HG02981 (cell line): ENCODE measurements around the gene KDM4C.

ENCODE experiments used
- ATAC-seq: cut with Tn5 transposase; IDR thresholded peaks from one replicate; pipeline ENCODE4 v1.9.1; 2021; ENCODE audit warnings: mild to moderate bottlenecking, moderate library complexity; ENCODE audit not compliant: unreplicated experiment

The KDM4C gene

DNA sequence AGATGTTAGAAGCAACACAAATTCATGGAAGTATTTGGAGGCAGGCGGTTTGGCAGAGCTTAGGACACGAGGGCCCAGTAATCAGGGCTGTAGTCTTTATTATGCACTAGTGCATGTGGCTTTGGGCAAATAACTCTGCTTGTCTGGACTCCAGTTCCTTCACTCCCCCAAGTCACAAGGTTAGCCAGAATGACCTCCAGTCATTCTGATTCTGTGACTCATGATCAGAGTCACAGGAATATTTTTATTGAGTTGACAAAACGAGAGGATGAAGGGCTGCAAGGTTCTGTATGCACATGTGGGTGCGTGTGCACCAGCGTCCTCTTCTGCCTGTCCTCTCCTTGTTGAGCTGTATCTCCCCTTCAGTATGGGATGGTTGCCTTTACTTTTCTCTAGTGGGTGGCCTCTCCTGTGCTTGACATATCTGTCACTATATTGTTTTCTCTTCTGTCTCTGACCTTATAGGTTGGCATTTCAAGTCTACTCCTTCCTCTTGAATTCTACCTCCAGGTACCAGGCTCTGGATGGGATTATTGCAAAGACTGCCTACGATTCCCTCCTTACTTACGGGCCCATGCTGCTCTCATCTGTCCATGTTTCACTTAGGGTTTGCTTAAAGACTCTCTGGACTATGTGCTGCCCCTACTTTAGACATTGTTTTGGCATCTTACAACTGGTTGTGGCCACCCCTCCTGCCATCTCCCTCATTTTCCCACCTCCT is 94.6 kb downstream of the KDM4C start:
- no peak for ATAC-seq

DNA sequence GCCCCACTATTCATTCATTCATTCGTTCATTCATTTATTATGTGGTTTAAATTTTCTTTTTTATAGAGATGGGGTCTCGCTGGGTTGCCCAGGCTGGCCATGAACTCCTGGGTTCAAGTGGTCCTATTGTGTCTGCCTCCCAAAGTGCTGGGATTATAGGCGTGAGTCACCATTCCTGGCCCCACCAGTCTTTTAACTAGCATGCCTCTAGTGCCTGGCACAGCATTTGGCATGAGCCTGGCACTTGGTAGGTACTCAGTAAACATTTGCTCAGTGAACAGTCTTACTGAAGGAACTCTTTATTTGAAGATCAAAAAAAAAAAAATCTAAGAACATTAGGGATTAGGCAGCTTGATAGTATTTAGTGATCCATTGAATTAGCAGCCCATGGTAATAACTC is 98.1 kb downstream of the KDM4C start:
- ATAC-seq: no peak

DNA sequence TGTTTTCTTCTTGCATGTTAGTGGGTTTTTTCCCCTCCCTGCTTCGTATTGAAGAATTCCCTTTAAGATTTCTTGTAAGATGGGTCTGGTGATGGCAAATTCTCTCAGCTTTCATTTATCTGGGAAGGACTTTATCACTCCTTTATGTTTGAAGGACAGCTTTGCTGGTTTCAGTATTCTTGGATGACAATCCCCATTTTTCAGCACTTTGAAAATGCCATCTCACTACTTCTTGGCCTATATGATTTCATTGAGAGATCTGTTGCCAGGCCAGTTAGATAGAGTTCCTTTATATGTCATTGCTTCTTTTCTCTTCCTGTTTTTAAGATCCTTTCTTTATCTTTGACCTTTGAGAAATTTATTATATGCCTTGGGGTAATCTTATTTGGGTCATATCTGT is 106.3 kb downstream of the KDM4C start:
- no peak for ATAC-seq

DNA sequence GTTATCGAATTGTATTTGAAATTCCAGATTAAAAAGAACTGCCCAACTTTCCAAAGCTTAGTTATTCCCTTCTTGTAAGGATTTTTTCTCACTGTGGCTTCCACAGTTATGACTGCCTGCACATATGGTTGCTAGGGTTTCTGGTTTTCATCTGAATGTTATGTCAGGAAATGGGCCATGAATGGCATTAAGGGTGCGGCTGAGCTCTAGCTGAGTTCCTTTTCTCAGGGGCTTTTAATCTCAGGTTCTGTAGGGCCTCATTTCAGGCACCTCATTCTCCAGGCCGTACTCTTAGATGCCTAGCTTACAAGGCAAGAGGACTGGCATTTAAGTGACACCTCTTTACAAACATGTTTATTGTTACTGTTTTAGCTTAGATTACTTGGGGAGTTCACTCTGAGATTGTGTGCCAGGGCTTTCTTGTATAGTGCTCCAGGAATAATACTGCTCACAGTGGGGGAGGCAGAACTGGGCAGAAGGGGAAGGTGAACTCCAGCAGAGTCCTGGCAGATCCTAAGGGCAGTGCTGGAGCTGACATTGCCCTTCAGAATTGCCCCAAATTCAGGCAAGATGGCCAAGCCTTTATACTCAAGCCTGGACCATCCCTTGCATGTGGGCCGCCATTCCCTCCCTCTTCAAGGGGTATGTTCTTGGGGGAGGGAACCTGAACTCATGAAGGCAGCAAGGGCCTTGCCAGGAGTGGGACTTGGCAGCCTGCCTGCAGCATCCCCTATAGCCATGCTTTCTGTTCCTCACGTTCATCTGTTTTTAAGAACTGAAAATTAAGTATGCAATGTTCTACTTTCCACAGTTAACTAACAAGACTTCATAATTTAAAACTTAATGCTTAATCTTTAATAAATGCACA is 111.5 kb downstream of the KDM4C start:
- ATAC-seq: no peak

DNA sequence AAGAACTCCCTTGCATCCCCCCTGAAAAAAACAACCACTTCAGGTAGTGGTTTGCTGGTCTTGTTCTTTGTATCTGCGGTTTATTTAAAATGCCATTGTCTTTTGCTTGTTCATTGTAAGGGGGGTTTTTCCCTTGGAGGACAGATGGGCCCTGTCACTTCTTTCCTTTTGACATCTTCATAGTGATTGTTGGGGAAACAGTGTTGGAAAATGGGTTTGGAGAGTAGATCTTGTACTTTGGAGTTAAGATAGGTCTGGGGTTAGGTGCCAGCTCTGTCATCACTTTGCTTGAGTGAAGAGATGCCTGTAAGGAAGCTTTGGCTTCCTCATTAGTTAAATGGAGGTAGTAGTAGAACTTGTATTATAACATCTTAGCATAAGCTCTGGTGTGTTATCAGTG is 112.4 kb downstream of the KDM4C start:
- no peak for ATAC-seq

DNA sequence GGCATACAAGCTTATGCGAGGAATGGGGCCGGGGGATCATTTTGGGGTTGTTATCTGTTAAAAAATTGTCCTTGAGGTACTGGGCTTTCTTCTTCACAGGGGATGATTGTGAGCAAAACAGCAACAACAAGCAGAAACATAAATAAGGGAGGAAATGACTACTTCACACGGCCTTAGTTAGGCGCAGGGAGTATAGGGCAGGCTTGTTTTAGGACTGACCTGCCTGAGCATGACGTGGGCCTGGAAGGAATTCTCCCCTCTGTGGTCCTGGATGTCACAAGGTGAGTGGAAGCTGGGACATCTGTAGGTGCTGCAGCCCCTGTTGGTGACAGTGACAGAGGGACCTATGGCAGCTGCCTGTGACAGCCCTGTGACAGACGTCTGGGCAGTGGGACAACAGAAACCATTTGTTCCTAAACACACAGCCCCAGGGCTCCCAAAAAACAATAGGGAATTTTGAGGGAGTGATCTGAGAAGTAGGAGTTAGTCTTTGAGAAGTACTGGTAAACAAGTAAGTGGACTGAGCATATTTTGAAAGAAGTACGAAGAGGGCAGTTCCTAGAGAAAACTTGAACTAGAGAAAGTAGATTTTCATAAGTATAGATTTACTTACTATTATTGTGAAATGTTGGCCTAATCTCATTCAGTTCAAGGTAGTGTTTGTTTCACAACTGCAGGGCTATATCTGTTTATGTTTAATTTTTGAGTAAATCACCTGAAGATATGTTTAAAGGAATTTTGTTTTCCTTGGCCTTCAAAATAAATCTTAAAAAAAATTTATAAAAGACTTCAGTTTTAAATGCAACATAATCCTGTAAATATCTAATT is 113.1 kb downstream of the KDM4C start:
- ATAC-seq: no peak

DNA sequence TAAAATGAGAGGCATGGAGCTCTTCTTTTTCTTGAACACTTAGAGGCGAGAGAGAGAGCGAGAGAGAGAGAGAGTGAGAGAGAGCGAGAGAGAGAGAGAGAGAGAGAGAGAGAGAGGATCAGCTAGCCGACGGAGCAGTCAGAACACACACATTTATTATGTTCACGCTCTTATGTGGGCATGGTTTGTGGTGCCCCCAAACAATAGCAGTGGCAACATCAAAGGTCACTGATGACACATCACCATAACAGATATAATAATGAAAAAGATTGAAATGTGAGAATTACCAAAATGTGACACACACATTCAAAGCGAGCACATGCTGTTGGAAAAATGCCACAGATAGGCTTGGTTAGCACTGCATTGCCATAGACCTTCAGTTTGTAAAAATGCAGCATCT is 116.1 kb downstream of the KDM4C start:
- no peak for ATAC-seq

DNA sequence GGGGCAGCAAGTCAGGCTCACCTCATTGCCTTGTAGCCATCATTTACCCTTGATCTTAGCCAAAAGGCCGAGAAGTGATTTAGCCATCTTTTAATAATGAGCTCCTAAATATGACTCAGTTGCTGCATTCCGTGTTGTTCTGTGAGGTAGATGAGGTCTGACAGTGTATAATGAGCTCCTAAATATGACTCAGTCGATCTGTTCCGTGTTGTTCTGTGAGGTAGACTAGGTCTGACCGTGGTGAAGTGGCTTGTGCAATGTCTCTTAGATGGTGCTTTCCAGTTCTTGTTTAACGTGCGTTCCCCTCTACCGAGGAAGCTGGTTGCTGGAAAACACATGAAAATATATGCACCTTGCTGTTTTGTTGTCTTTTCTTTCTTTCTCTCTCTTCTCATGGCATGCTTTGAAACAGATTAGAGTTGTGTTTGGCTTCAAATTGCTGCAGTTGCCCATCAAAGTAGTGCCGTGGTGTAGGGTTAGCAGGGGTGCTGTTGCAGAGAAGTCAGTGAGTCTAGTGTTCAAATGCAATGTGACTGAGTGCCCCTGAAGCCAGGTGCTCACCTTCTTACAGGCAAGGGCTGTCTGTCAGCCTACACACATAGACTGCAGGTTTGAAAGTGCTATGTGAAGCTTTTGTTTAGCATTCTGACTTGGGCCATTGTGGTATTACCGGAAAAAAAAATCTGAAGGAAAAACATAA is 118.6 kb downstream of the KDM4C start:
- no peak for ATAC-seq

DNA sequence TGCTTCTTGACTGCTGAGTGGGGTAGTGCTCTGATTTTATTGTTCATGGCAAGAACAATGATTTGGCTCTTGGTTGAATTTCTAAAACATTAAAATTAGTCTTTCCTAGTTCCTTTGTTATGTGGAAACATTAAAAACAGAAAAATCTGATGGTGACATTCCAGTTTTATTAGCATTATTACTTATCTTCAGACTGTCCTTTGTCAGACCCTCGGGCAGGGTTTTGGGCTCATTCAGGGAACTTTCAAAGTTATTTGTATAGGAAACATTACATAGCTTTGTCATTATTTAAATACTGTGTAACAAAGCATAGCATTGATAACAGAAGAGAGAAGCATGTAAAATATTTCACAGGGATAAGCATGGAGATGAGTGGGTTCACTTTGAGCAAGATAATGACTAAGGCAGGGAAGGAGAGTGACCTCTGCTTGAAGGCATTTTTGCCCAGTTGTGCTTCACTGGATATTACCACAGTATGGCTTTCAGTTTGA is 119.9 kb downstream of the KDM4C start:
- no peak for ATAC-seq

DNA sequence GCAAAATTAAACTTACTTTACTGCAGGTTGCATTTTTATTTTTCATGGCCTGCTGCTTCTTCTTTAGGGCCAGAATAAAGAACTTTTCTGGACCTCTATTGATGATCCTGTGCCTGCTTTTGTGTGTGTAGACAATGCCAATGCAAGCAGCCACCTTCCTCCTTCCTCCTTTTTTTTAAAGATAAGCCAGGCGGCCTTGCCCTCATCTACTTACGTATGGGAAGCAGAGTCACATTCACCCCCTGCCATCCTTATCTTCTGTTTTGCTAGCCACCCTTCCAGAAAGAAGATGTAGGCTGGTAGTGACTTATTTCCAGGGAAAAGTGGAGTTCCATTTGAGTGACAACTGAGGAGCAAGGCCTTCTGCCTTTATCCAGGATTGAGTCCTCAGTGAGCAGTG is 122.9 kb downstream of the KDM4C start:
- no peak for ATAC-seq

DNA sequence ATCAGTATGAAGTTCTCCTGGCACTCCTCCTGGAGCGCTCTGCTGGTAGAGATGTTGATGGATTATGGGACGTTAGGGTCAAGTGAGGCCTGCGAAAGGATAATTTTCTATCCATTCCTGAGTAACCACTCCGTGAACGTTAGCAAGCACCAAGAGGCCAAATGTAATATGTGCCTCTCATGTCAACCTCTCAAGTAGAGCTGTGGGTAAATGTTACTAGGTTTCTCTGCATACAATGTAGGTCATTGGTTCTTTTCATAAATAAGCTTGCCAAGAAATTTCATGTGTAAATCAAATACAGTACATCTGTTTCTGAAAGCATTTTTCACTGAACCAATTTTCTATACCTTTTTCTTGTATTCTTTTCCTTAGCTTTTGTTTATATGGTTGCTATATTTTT is 126.3 kb downstream of the KDM4C start:
- no peak for ATAC-seq

DNA sequence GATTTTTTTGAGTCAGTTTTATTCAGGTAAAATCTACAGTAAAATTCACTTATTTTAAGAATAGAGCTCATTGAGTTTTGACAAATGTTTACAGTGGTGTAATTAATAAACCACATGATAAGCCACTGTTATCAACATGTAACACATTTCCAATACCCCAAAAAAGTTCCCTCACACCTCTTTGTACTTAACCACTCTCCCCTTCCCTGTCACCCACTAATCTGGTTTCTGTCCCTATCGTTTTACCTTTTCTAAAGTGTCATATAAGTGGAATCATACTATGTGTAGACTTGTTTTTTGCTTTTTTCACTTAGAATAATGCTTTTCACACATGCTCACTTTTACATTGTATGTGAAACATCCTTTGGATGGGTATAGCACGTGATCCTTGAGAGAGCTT is 127.2 kb downstream of the KDM4C start:
- no peak for ATAC-seq

DNA sequence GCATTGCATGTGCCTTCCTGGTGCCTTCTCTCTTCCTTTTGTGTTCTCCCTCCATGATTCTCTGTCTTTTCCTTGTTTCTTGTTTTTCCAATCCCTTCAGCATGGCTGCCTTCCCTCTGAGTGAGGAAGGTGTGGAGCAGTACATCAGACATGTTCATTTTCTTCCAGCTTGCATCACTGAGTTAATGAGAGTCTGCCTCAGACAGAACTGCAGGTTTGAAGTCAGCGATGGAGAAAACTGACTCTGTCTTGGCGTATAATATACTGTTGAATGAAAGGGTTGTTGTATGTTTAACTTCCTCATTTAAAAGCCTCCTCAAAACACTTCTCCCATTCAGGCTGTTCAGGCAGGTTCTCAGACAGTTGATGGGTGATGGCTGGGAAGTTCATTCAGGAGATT is 129.3 kb downstream of the KDM4C start:
- ATAC-seq: no peak

DNA sequence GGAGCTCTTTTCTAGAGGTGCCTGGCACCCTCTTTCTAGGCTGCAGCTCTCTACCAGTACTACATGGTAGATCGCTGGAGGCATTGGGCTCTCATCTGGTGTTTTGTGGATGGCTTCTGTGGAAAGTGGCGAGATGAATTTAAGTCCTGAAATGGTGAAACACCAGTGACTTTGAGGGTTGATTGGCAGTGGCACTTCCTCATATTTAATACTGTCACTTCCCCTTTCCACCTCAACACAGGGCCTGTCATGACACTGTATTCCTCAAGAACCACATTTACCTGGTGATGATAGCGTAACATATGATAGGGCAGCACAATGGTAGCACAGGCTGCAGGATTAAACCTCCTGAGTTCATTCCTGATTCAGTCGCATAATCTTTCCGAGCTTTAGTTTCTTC is 132.1 kb downstream of the KDM4C start:
- no peak for ATAC-seq

DNA sequence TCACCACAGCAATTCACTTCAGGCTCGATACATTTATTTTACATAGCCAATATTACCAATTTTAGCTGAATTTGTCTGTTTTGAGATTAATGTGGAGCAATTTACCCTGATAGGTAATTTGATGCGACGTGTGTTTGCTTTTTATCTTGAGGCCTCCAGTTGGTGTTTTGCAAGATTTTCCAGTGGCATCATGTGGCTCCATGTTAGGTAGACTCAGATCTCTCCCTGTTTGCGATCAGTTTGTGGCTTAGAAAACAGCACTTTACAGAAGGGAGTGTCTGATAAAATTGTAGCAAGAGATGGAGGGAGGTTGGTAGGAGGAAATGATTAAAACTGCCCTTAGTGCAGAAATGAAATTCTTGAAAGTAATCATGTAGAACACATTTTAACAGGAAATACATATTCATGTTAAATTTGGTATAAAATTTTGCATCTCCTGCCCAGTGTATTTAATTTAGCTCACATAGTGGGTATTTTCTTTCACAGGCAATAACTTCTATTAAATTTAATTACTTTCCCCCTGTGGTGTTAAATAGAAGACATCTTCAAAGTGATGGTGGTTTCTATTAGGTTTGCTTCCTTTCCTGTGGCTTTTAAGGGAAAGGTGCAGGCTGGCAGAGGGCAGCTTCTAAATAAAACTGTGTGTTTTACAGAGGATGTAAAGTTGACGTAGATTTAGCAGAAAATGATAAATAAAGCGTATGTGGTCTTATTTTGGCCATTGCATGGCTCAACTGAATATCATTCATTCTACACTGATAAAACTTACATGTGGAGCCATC is 135.8 kb downstream of the KDM4C start:
- peak; percentile 42 for ATAC-seq

DNA sequence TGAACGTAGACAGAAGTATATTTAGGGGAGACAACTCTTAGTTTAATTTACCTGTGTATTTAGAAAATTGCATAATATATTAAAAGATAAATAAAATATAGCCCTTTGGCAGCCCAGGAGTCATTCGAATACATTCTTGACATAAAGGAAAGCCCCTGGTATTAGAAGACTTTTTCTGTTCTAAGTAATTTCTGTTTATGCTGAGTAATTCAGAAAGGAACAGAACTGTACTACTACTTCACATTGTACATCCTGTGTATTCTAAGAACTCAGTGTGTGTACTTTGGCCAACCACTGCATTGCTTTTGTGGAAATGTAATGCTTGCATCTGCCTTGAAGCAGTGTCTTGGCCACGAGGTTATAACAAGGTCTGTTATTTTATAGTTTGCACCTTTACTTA is 136.4 kb downstream of the KDM4C start:
- ATAC-seq: peak; percentile 92

DNA sequence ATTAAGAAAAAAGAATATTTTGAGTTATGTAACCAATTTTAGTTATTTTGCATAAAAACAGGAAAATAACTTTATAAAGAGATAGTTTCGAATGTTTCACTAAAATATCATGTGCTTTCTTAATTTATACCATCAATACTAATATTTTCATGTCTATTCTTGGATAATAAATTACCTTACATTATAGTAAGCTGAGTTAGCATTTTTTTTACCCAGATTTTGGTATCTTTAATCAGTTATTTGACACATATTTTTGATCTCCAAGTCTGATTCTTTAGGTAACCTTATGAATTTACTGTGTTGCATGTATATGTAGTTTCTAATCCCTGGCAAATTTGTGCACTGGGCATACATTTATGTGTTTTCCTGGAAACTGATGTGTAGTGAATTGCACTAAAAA is 138.0 kb downstream of the KDM4C start:
- no peak for ATAC-seq

DNA sequence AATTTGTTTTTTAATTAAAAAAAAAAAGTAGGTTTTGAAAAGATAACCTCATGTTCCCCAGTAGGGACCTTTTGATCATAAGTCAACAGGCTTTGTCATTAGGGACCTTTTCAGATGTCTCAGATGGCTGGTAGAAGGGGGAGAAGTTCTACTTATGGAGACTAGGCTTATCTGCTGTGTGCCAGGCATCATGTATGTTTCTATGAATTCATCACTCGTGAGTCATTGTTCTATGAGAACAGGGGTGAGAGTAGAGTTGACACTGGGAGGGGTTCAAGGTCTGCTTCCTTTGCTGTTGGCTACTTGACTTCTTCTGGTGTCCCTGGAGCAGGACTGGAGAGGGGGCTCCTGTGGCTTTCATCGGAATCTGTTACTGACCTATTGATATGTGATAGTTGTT is 138.8 kb downstream of the KDM4C start:
- ATAC-seq: no peak

DNA sequence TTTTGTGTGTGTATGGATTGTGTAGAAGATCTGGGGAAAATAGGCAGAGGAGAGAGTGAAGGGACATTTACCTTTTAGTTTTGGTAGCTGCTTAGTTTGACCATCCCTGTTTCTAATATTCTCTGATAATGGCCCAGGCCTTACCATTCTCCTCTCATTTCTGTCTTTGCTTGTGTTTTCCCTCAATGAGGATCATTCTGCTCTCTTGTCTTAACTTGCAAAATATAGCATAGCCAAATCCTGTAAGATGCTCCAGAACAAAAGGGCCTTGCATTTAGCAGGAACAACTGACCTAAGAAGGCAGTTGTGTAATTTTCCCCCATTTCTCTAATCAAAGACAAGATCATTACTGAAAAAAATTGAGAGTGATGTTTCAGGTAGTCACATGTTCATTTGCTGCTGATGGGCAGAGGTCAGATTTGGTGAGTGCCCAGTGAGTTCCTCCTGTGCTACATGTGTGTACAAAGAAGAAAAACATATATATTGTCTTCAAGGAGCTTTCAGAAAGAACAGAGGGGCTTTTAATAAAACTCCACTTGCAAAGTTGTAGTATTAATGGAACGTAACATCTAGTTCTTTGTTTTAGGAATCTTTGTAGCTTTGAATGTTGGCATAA is 139.5 kb downstream of the KDM4C start:
- no peak for ATAC-seq

DNA sequence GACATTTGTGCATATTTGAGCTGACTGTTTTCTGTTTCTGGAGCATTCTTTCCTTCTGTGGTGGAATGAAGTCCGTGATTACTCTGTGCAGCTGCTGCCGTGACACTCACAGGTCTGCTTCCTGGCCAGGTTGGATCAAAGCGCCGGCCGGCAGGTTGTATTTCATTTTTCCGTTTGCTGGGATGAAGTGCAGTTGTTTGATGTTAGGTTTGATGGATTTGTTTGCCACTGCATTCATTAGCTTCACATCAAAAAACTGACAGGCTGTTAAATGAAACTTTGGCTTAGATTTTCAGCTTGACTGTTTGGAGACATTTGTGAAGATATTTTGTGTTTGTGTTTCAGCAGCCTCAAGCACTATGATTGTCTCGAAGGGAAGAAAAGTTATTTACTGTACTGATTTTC is 140.1 kb downstream of the KDM4C start:
- no peak for ATAC-seq
